Measurements from ENCODE around the gene PEDS1. TPM values are rescaled to one million over a fixed set of nuclear protein-coding genes. Genes with fewer than 3 reads are reported as not detected.

Gene PEDS1
- total and polyA plus RNA-seq, 2 of the 13 experiments (the other 11 are each of a cell fraction or from before 2014, with no cell fraction given), result 30.5 to 93.9 TPM

DNA sequence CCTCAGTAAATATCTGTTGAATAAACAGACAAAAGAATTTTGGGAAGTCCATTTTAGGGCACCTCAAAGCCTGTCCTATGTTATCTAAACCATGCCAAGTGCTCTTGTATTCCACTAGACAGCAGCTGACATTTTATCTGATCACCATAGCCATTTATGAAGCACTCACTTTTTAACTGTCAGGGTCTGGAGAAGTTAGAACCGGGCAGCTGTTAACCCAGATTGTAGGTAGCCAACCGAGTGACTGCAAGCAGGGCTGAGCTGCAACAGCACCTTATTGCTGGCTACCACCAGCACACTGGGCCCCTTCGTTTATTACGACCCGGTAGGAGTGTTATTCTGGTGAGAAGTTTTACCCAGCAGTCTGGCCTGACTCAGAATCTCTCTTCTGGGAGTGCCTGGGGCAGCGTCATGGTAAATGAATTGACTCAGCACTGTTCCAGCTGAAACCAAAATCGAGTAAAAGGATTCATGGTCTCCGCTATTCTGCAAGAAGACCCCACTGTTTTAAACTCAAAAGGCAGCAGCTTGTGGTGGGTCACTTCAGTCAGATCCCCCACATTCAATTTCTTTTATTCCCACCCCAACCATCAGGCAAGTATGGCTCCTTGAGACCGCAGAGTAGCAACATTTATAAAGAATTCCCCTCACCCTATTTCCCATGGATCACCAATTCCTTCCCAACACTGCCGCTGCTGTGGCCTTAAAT, 42.2 kb downstream of the PEDS1 start:
- ATAC-seq, result no peak
- POLR2A ChIA-PET, result interaction anchor here (1.0 kb wide), 1 partner anchor 22 kb away, joined by 3 read pairs; no protein-coding TSS in a partner anchor
- no peak overlapping the region for H3K27ac ChIP-seq (ENCODE audit: extremely low read length, insufficient read depth, low read length)
- 45% methylated on average over 10 of the region's 10 CpGs for WGBS (ENCODE audit: low lambda C conversion rate)
- no peak overlapping the region for H2AFZ ChIP-seq (ENCODE audit: low read length)
- intact Hi-C loops (cut with micrococcal nuclease; ENCODE audit: unreplicated experiment) (loop anchor here (5.0 kb wide), 1 partner anchor 351 kb away; no protein-coding TSS in a partner anchor), in situ Hi-C loops (cut with HindIII; ENCODE audit: extremely low pct_ligation_motif_present, low pct_unique_long_range_greater_than_20kb) (loop anchor here (10.0 kb wide), 1 partner anchor 474 kb away; no protein-coding TSS in a partner anchor)
- H3K27me3 ChIP-seq (ENCODE audit: control insufficient read depth in 1 of 2, insufficient read depth in 2 of 2, low read length in 2 of 2), result no peaks in the 10 kb centered on the region; a peak in 1 of 5 replicates
- peak overlapping the region; percentile 94 to 96 (median 94) for H3K4me3 ChIP-seq (replicated peaks in 1 of 3; ENCODE audit: insufficient read depth in 1 of 3, low read depth in 2 of 3, low read length in 3 of 3)
- FAIRE-seq, result no peak
- DNase-seq (ENCODE audit: low spot score), result no peak
- peaks cover 11 to 14% of the 10 kb centered on the region in 2 experiments; a peak in 4 of 5 replicates for H3K36me3 ChIP-seq (replicated peaks in 1 of 2; ENCODE audit: control insufficient read depth in 1 of 2, insufficient read depth in 2 of 2, low read length in 2 of 2)
- H3K9me3 ChIP-seq (ENCODE audit: low read length), result no peaks in the 10 kb centered on the region
- H3K9ac ChIP-seq (ENCODE audit: insufficient read depth, low read depth, low read length), result peak overlapping the region; percentile 92
- peaks cover 83% of the 10 kb centered on the region for H3K79me2 ChIP-seq (ENCODE audit: insufficient read depth, low read length)
- no TSS peak for BruUV-seq (replicated peaks)
- peaks cover 58% of the 10 kb centered on the region for H4K20me1 ChIP-seq (ENCODE audit: insufficient read depth, low read length)
- peak overlapping the region; percentile 92 for H3K4me2 ChIP-seq (ENCODE audit: low read depth, low read length)
- CTCF ChIA-PET (ENCODE audit: low intra/inter-chr PET ratio, low total read pairs), result no interaction called here
- peaks cover 79% of the 10 kb centered on the region for H3K4me1 ChIP-seq (ENCODE audit: insufficient read depth, low read length)
- TF ChIP-seq POLR2AphosphoS5 (IDR thresholded peaks at IDR 0.05; ENCODE audit: low read depth, low read length) (no peak), NFATC3 (CRISPR knock-in tag; IDR thresholded peaks at IDR 0.05) (no peak), GABPA (IDR thresholded peaks at IDR 0.05; ENCODE audit: low read depth, low read length) (no peak), GABPA (CRISPR knock-in tag; IDR thresholded peaks at IDR 0.05; ENCODE audit: low read depth) (0 out of 2 replicates have a peak, but pooled peaks have one; percentile 12), GZF1 (CRISPR knock-in tag; IDR thresholded peaks at IDR 0.05) (no peak), ZNF263 (CRISPR knock-in tag; IDR thresholded peaks at IDR 0.05) (no peak), XBP1 (CRISPR knock-in tag; IDR thresholded peaks at IDR 0.05) (no peak), AKAP8 (CRISPR knock-in tag; IDR thresholded peaks at IDR 0.05) (0 out of 2 replicates have a peak, but pooled peaks have one; percentile 47), CCDC6 (CRISPR knock-in tag; IDR thresholded peaks at IDR 0.05) (no peak), ZNF878 (CRISPR knock-in tag; IDR thresholded peaks at IDR 0.05) (0 out of 2 replicates have a peak, but pooled peaks have one; percentile 31)
- TF ChIP-seq, protein P1, sequence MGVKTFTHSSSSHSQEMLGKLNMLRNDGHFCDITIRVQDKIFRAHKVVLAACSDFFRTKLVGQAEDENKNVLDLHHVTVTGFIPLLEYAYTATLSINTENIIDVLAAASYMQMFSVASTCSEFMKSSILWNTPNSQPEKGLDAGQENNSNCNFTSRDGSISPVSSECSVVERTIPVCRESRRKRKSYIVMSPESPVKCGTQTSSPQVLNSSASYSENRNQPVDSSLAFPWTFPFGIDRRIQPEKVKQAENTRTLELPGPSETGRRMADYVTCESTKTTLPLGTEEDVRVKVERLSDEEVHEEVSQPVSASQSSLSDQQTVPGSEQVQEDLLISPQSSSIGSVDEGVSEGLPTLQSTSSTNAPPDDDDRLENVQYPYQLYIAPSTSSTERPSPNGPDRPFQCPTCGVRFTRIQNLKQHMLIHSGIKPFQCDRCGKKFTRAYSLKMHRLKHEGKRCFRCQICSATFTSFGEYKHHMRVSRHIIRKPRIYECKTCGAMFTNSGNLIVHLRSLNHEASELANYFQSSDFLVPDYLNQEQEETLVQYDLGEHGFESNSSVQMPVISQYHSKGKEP (CRISPR knock-in tag; IDR thresholded peaks at IDR 0.05), result no peak
- TF ChIP-seq, protein P2, sequence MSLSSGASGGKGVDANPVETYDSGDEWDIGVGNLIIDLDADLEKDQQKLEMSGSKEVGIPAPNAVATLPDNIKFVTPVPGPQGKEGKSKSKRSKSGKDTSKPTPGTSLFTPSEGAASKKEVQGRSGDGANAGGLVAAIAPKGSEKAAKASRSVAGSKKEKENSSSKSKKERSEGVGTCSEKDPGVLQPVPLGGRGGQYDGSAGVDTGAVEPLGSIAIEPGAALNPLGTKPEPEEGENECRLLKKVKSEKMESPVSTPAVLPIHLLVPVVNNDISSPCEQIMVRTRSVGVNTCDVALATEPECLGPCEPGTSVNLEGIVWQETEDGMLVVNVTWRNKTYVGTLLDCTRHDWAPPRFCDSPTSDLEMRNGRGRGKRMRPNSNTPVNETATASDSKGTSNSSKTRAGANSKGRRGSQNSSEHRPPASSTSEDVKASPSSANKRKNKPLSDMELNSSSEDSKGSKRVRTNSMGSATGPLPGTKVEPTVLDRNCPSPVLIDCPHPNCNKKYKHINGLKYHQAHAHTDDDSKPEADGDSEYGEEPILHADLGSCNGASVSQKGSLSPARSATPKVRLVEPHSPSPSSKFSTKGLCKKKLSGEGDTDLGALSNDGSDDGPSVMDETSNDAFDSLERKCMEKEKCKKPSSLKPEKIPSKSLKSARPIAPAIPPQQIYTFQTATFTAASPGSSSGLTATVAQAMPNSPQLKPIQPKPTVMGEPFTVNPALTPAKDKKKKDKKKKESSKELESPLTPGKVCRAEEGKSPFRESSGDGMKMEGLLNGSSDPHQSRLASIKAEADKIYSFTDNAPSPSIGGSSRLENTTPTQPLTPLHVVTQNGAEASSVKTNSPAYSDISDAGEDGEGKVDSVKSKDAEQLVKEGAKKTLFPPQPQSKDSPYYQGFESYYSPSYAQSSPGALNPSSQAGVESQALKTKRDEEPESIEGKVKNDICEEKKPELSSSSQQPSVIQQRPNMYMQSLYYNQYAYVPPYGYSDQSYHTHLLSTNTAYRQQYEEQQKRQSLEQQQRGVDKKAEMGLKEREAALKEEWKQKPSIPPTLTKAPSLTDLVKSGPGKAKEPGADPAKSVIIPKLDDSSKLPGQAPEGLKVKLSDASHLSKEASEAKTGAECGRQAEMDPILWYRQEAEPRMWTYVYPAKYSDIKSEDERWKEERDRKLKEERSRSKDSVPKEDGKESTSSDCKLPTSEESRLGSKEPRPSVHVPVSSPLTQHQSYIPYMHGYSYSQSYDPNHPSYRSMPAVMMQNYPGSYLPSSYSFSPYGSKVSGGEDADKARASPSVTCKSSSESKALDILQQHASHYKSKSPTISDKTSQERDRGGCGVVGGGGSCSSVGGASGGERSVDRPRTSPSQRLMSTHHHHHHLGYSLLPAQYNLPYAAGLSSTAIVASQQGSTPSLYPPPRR (CRISPR knock-in tag; IDR thresholded peaks at IDR 0.05; ENCODE audit: borderline replicate concordance), result no peak
- TF ChIP-seq, protein P3, sequence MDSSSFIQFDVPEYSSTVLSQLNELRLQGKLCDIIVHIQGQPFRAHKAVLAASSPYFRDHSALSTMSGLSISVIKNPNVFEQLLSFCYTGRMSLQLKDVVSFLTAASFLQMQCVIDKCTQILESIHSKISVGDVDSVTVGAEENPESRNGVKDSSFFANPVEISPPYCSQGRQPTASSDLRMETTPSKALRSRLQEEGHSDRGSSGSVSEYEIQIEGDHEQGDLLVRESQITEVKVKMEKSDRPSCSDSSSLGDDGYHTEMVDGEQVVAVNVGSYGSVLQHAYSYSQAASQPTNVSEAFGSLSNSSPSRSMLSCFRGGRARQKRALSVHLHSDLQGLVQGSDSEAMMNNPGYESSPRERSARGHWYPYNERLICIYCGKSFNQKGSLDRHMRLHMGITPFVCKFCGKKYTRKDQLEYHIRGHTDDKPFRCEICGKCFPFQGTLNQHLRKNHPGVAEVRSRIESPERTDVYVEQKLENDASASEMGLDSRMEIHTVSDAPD (CRISPR knock-in tag; IDR thresholded peaks at IDR 0.05), result 0 out of 2 replicates have a peak, but pooled peaks have one; percentile 33
- TF ChIP-seq, protein P4, sequence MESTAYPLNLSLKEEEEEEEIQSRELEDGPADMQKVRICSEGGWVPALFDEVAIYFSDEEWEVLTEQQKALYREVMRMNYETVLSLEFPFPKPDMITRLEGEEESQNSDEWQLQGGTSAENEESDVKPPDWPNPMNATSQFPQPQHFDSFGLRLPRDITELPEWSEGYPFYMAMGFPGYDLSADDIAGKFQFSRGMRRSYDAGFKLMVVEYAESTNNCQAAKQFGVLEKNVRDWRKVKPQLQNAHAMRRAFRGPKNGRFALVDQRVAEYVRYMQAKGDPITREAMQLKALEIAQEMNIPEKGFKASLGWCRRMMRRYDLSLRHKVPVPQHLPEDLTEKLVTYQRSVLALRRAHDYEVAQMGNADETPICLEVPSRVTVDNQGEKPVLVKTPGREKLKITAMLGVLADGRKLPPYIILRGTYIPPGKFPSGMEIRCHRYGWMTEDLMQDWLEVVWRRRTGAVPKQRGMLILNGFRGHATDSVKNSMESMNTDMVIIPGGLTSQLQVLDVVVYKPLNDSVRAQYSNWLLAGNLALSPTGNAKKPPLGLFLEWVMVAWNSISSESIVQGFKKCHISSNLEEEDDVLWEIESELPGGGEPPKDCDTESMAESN (CRISPR knock-in tag; conservative IDR thresholded peaks at IDR 0.05), result 0 out of 2 replicates have a peak, but pooled peaks have one; percentile 62

Measured in HepG2 (cell line).